Activated naive CD4-positive, alpha-beta T cell treated with anti-CD3 and anti-CD28 coated beads, Interleukin-2, amount 50 U/mL, for 16 hours (primary cell): ENCODE data around the gene ZBBX.

ENCODE experiments used
- DNase-seq: peaks from one replicate; pipeline ENCODE4 v3.0.0-alpha.2; 2020

ZBBX gene

DNA sequence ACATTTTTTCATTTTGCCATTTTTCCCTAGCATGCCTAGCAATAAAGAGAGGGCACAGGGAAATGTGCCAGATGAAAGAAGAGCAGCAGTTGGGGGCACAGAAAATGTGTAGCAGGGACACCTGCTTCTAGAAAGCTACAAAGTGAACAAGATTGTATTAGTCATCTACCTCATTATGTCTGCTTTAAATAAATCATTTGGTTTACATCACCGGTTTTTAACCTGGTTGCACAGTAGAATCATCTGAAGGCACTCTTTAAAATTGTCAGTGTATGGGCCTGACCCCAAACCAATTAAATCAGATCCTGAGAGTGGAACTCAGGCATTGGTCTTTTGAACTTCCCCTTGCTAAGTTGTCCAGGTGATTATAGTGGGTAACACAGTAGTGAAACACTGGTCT lies 73.8 kb downstream of the ZBBX start:
- DNase-seq, result no peak

DNA sequence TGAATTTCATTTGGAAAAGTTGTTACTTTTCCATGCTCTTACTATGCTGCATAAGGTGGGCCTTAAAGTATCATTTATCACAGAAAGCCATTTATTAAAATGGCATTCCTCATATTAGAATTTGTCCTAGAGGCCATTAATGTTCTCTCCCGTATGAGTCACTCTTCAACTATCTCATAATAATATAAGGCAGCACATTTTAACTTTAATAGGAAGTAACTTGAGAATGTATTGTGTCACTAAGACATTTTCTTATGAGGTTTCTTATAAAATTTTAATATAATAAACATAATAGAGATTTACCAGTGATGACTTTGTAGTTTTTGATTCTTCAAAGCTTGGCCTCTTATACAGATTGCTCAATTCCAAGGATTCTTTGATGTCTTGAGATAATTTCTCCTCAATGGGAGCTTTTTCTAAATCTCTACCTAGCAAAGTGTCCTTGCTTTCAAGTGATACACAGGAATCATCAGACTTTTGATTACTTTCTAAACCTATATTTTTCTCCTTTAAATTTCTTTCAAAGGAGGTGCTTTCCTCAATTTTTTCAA lies 74.7 kb downstream of the ZBBX start:
- no peak for DNase-seq

GRCh38 chr3:167304077-167304476 lies 76.0 kb downstream of the ZBBX start:
- no peak for DNase-seq

DNA sequence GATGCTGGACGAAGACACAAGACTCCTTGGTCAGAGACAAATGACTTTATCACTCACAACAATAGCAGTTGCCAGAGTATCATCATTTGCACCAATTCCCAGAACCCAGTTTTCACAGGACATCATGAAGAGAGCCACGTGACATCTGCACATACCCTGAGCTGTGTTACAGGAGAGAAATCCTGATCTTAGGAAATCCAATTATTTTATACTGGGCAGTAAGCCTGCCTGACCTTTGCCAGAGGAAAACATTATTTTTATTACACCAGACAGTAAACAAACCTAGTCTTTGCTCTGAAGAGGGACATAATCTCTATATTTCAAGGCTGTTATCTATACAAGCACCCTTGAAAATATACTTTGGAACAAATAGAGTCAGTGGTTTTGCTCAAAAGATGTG lies 77.4 kb downstream of the ZBBX start:
- DNase-seq, result no peak

DNA sequence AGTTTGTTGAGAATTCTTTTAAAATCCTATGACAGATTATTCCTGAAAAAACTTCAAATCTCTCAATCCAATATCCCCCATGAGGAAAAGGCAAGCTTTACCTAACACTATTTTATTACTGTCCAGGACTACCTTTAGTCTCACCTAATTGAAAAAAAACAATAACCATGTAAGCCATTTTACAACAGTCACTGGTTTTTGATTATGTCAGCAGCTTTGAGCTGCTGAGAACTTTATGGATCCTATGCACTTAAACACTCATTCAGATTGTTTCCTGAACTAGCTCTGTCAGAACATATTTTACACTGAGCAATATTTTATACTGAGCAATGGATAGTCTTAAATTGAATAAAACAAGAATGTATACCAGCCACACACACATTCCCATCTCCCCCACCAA lies 79.9 kb downstream of the ZBBX start:
- DNase-seq, result no peak

DNA sequence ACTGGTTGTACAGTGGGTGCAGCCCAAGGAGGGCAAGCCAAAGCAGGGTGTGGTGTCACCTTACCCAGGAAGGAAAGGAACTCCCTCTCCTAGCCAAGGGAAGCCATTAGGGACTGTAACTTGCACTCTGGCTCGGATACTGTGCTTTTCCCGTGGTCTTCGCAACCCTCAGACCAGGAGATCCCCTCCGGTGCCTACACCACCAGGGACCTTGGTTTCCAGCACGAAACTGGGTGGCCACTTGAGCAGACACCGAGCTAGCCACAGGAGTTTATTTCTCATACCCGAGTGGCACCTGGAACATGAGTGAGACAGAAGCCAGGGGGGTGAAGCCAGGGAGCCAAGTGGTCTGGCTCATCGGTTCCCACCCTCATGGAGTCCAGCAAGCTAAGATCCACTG lies 90.7 kb downstream of the ZBBX start:
- no peak for DNase-seq

DNA sequence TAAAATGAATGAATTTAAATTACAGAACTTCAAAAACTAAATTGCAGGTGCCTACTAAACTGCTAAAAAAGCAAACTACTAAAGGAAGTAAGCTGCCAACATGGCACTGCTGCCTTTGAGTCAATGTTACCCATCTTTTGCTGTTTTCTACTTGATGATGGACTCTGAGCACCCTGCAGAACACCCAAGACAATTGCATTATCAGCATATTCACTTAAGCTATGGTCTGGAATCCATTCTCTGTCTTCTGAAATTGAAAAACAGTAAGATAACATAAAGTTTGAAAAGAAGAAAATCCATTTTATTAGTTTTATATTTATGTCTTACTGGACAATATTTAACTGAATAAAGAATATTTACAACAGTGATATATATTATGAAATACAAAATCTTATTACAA lies 91.4 kb downstream of the ZBBX start:
- no peak for DNase-seq

DNA sequence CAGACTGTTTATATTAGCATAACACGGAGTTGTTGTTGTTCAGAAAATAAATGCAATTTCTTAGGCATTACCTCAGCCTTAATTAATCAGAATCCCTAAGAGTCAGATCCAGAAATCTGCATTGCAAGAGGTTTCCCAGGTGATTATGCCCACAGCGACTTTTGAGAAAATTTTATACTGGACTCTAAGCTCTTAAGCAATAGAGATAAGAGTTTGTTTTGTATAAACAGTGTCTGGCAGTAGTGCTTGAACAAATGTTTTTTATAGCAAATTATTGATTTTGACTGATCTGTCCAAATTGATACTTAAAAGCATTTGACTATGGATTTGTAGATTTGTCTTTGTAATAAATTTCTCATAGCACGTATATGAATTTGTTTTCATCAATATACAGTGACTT lies 92.8 kb downstream of the ZBBX start:
- DNase-seq, result no peak

DNA sequence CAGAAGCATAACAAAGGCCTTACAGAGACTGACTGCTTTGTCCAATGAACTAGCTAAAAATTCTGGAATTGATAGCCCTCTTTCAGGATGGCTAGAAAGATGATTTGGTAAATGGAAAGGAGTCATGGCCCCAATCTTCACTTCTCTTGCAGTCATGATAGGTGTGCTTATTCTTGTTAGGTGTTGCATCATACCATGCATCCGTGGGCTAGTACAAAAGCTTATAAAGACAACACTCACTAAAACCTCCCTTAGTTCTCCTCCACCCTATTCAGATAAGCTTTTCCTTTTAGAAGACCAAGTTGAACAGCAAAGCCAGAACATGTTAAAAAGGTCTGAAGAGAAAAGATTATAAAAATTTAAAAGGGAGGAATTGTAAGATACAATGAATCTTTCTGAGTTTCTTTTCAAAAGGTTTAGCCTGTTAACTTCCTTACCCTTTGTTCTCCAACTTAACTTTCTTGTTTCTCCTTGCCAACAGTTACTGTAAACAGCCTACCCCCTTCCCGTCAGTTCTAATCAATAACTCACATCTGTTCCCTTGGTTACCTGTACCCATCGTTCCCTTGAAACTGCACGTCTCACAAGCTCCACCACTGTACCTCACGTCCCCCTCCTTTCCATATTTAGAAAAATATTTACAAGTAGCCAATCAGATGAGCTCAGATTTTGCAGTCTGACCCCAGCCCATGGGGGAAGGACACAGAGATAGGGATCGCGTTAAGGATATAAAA lies 105.8 kb downstream of the ZBBX start:
- no peak for DNase-seq

GRCh38 chr3:167253037-167253436 lies 127.1 kb downstream of the ZBBX start:
- no peak for DNase-seq

GRCh38 chr3:167251678-167252077 lies 128.4 kb downstream of the ZBBX start:
- DNase-seq, result no peak

- no peak for DNase-seq
Measured at GRCh38 chr3:167246252-167246651, 133.8 kb downstream of the ZBBX start.

- DNase-seq, result no peak
Measured at GRCh38 chr3:167241048-167241845, 138.8 kb downstream of the ZBBX start.

- no peak for DNase-seq
Measured at GRCh38 chr3:167228135-167228534, 152.0 kb downstream of the ZBBX start.

DNA sequence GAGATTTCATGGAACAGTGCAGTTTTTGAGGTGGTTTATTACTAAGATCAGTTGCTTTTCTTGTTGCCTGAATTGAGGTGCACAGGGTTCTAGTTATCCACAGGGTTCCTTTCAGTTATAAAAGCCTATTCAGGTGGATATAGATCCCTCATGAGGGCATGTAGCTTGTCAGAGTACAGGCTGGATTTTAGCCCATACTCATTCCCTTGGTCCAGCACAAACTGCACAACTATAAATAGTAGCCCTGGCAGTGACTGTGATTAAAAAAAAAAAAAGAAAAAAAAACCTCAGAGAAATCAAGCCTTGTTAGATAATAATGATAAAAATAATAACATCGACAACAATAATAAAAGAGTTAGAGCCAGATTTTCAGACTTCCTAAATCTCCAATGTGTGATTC lies 154.3 kb downstream of the ZBBX start:
- no peak for DNase-seq

DNA sequence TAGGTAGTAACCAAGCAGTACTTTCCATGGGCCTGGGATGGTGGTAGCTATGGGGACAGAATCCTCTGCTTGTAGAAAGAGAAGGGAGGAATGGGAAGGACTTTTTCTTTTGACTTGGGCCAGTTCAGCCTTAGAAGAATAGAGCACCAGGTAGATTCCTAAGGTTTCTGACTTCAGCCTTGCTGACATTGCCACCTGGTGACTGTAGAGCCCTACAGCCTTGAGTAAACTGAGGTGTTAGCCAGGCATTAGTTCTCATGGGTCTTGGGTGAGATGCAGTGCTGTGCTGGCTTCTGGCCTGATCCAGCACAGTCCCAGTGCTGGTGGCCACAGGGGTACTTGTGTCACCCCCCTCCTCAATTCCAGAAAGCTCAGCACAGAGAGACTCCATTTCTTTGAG lies 171.1 kb downstream of the ZBBX start:
- no peak for DNase-seq

- no peak for DNase-seq
Measured at GRCh38 chr3:167203062-167203461, 177.0 kb downstream of the ZBBX start.

- DNase-seq, result no peak
Measured at GRCh38 chr3:167198949-167199600, 181.0 kb downstream of the ZBBX start.
